GM23338 (cell line): Measurements from ENCODE around the gene GPALPP1. TPM values are rescaled to one million over a fixed set of nuclear protein-coding genes. Genes with fewer than 3 reads are reported as not detected.

Experiments
- ATAC-seq: fragments of 200-7000 bp; cut with Tn5 transposase; 3 replicates; pipeline ENCODE4 v1.9.1; 2020
- DNase-seq: peaks from one replicate; pipeline ENCODE4 v3.0.0-alpha.2; 2015; ENCODE audit warnings: low spot score
- H2AFZ ChIP-seq: fragments of 200-600 bp; sonication (generic); 2 replicates; pipeline ENCODE4 v1.8.0; 2016; ENCODE audit warnings: antibody characterized with exemption, mild to moderate bottlenecking, moderate library complexity
- H3F3A ChIP-seq: fragments of 200-600 bp; sonication (generic); replicated peaks from 2 replicates; pipeline ENCODE4 v1.8.0; 2017; ENCODE audit warnings: antibody characterized with exemption, mixed run types, low read depth
- H3K27ac ChIP-seq: fragments of 200-600 bp; sonication (generic); 2 replicates; pipeline ENCODE4 v1.6.1; 2016; ENCODE audit warnings: low read depth
- H3K27me3 ChIP-seq: fragments of 200-600 bp; sonication (generic); 2 replicates; pipeline ENCODE4 v1.8.0; 2016; ENCODE audit warnings: mild to moderate bottlenecking, mixed run types, moderate library complexity; ENCODE audit not compliant: insufficient read depth
- H3K36me3 ChIP-seq: fragments of 200-600 bp; sonication (generic); 2 replicates; pipeline ENCODE4 v1.8.0; 2016; ENCODE audit warnings: mild to moderate bottlenecking; ENCODE audit not compliant: insufficient read depth
- H3K4me1 ChIP-seq: fragments of 200-600 bp; sonication (generic); 2 replicates; pipeline ENCODE4 v1.8.0; 2016; ENCODE audit warnings: mild to moderate bottlenecking, moderate library complexity; ENCODE audit not compliant: insufficient read depth
- H3K4me2 ChIP-seq: fragments of 200-600 bp; sonication (generic); 2 replicates; pipeline ENCODE4 v1.7.1; 2017; ENCODE audit warnings: mixed run types
- H3K4me3 ChIP-seq: fragments of 200-600 bp; sonication (generic); 2 replicates; pipeline ENCODE4 v1.6.1; 2016; ENCODE audit warnings: mixed run types
- H3K79me2 ChIP-seq: fragments of 200-600 bp; sonication (generic); replicated peaks from 2 replicates; pipeline ENCODE4 v1.8.0; 2017; ENCODE audit warnings: mild to moderate bottlenecking; ENCODE audit not compliant: insufficient read depth
- H3K9me2 ChIP-seq: fragments of 200-600 bp; sonication (generic); 2 replicates; pipeline ENCODE4 v1.8.0; 2017; ENCODE audit not compliant: insufficient read depth
- H4K20me1 ChIP-seq: fragments of 200-600 bp; sonication (generic); replicated peaks from 2 replicates; pipeline ENCODE4 v1.8.0; 2017; ENCODE audit warnings: mild to moderate bottlenecking; ENCODE audit not compliant: insufficient read depth
- H3K27ac Mint-ChIP-seq: 2 replicates; pipeline ENCODE4 v1.8.0; 2020; ENCODE audit warnings: inconsistent platforms, mild to moderate bottlenecking, moderate library complexity, mixed read lengths
- H3K27me3 Mint-ChIP-seq: 3 replicates; pipeline ENCODE4 v1.8.0; 2022; ENCODE audit warnings: low read depth, mild to moderate bottlenecking, moderate library complexity, mixed read lengths, inconsistent platforms; ENCODE audit not compliant: insufficient read depth, poor library complexity
- H3K36me3 Mint-ChIP-seq: 3 replicates; pipeline ENCODE4 v1.8.0; 2021; ENCODE audit warnings: low read depth, mild to moderate bottlenecking, inconsistent platforms, moderate library complexity, mixed read lengths
- H3K4me1 Mint-ChIP-seq: 3 replicates; pipeline ENCODE4 v1.8.0; 2020; ENCODE audit warnings: mild to moderate bottlenecking, inconsistent platforms, mixed read lengths
- H3K4me3 Mint-ChIP-seq: 3 replicates; pipeline ENCODE4 v1.8.0; 2021; ENCODE audit warnings: moderate library complexity, mild to moderate bottlenecking, inconsistent platforms, mixed read lengths
- H3K9me3 Mint-ChIP-seq: 3 replicates; pipeline ENCODE4 v1.8.0; 2020; ENCODE audit warnings: moderate library complexity, mild to moderate bottlenecking, inconsistent platforms, mixed read lengths
- CREB1 ChIP-seq: fragments of 250-450 bp; sonication (Bioruptor Pico); IDR thresholded peaks from 2 replicates; pipeline ENCODE4 v1.5.0; 2020; ENCODE audit warnings: low read depth, mild to moderate bottlenecking, moderate library complexity
- EZH2phosphoT487 ChIP-seq: fragments of 200-600 bp; sonication (generic); IDR thresholded peaks from one replicate; pipeline ENCODE4 v1.8.1; 2018; ENCODE audit warnings: antibody characterized with exemption; ENCODE audit not compliant: unreplicated experiment
- JUNB ChIP-seq: IDR thresholded peaks from one replicate; pipeline ENCODE4 v1.6.1; 2016; ENCODE audit warnings: antibody characterized with exemption; ENCODE audit not compliant: unreplicated experiment
- NANOG ChIP-seq: IDR thresholded peaks from 2 replicates; pipeline ENCODE4 v1.6.1; 2016; ENCODE audit warnings: antibody characterized with exemption, borderline replicate concordance
- POLR2AphosphoS5 ChIP-seq: IDR thresholded peaks from 2 replicates; pipeline ENCODE4 v1.6.1; 2016; ENCODE audit warnings: antibody characterized with exemption, low read depth
- ZNF114 ChIP-seq: fragments of 250-450 bp; sonication (Bioruptor Pico); IDR thresholded peaks from 2 replicates; pipeline ENCODE4 v1.5.0; 2020; ENCODE audit warnings: mild to moderate bottlenecking, moderate library complexity
- ZNF331 ChIP-seq: fragments of 250-450 bp; sonication (Bioruptor Pico); IDR thresholded peaks from 2 replicates; pipeline ENCODE4 v1.5.0; 2020; ENCODE audit warnings: low read depth, mild to moderate bottlenecking, moderate library complexity
- polyA plus RNA-seq: library from polyadenylated mRNA; unstranded; fragments of >200 nt; fragmentation: Nextera tagmentation; extraction: Ambion mirVana; gene quantifications from 2 replicates; pipeline ENCODE4 v1.2.1, GENCODE V29; 2016
- total RNA-seq: library from RNA; depleted of rRNA; stranded (reverse); fragments of >200 nt; shearing (Covaris generic); gene quantifications from 2 replicates; pipeline ENCODE4 v1.2.3, GENCODE V29; 2014
- TF ChIP-seq, protein P1 (sequence below): IDR thresholded peaks from one replicate; pipeline ENCODE4 v1.6.1; 2018; ENCODE audit warnings: antibody characterized with exemption; ENCODE audit not compliant: unreplicated experiment
- TF ChIP-seq, protein P2 (sequence below): IDR thresholded peaks from 2 replicates; pipeline ENCODE4 v1.6.1; 2016; ENCODE audit warnings: antibody characterized with exemption
- TF ChIP-seq, protein P3 (sequence below), 2 experiments: fragments of 200-600 bp in 1 of 2; sonication (generic) in 1 of 2; conservative IDR thresholded peaks; 2 replicates each; pipeline versions ENCODE4 v1.5.1 to v1.6.1; 2016 to 2017; ENCODE audit warnings: antibody characterized with exemption in 2 of 2, low read depth in 2 of 2, mild to moderate bottlenecking in 2 of 2, moderate library complexity in 1 of 2

The GPALPP1 gene
- total and polyA plus RNA-seq, 2 experiments from 2014 or later: 31.3 to 35.8 TPM

DNA sequence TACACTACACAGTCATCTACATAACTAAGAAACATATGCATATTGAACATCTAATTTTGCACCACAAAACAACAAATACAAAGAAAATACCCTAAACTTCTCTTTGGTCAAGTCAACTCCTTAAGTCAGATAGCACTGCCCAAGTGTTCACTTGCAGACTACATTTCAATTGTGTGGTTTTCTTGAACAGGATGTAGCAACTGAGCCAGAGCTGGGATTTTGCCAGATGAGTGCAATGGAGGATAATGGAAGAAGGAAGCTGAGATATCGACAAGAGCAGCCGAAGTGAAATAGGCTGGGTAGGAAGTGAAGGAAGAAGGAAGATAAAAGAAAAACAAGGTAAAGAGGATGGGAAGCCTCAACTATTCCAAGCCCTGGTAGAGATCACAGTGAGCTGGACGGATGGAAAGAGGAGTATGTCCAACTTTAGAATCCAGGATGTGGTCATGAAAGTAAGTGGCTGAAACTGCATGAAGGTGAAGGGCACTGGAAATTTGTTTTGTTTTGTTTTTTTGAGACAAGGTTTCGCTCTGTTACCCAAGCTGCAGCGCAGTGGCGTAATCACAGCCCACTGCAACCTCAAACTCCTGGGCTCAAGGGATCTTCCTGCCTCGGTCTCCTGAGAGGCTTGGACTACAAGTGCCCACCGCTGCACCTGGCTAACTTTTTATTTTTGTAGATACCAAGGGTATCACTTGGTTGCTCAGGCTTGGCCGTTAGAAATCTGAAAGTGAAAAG is 15.1 kb upstream of the GPALPP1 start (continued):
- TF ChIP-seq, protein P1, sequence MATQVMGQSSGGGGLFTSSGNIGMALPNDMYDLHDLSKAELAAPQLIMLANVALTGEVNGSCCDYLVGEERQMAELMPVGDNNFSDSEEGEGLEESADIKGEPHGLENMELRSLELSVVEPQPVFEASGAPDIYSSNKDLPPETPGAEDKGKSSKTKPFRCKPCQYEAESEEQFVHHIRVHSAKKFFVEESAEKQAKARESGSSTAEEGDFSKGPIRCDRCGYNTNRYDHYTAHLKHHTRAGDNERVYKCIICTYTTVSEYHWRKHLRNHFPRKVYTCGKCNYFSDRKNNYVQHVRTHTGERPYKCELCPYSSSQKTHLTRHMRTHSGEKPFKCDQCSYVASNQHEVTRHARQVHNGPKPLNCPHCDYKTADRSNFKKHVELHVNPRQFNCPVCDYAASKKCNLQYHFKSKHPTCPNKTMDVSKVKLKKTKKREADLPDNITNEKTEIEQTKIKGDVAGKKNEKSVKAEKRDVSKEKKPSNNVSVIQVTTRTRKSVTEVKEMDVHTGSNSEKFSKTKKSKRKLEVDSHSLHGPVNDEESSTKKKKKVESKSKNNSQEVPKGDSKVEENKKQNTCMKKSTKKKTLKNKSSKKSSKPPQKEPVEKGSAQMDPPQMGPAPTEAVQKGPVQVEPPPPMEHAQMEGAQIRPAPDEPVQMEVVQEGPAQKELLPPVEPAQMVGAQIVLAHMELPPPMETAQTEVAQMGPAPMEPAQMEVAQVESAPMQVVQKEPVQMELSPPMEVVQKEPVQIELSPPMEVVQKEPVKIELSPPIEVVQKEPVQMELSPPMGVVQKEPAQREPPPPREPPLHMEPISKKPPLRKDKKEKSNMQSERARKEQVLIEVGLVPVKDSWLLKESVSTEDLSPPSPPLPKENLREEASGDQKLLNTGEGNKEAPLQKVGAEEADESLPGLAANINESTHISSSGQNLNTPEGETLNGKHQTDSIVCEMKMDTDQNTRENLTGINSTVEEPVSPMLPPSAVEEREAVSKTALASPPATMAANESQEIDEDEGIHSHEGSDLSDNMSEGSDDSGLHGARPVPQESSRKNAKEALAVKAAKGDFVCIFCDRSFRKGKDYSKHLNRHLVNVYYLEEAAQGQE: no peak

DNA sequence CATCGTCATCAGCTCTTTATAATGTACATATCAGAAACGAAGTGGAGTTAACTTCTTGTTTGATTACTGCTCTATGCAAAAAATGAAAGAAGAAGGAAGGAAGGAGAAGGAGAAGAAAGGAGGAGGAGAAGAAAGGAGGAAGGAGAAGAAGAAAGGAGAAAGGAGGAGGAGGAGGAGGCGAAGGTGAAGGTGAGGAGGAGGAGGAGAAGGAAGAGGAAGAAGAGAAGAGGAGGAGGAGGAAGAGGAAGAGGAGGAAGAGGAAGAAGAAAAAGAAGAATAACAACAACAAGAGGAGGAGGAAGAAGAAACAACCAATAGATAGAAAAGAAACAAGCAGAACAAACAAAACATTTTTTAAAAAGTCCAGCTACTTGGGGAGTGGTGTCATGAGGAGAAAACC is 13.1 kb upstream of the GPALPP1 start:
- Histone ChIP-seq H4K20me1 (peaks cover 12% of the 10 kb centered on the region), H3K4me3 (no peak overlapping the region), H3K79me2 (peaks cover 15% of the 10 kb centered on the region; the same call in 1 of the 2 replicates), H3K36me3 (peaks cover 31% of the 10 kb centered on the region), H3K9me2 (no peaks in the 10 kb centered on the region), H3K4me1 (0 out of 2 replicates have a peak, but pooled peaks cover 4% of the 10 kb centered on the region), H2AFZ (no peak overlapping the region), H3F3A (no peaks in the 10 kb centered on the region), H3K27me3 (no peaks in the 10 kb centered on the region), H3K27ac (no peak overlapping the region), H3K4me2 (no peak overlapping the region)
- ATAC-seq: no peak
- no peak for DNase-seq
- peaks cover 3% of the 10 kb centered on the region for H3K4me1 Mint-ChIP-seq
- no peak overlapping the region for H3K4me3 Mint-ChIP-seq
- peaks cover 36% of the 10 kb centered on the region; the same call in 2 of the 3 replicates for H3K36me3 Mint-ChIP-seq
- H3K9me3 Mint-ChIP-seq: no peaks in the 10 kb centered on the region
- no peak overlapping the region for H3K27ac Mint-ChIP-seq
- H3K27me3 Mint-ChIP-seq: no peaks in the 10 kb centered on the region
- TF ChIP-seq CREB1 (no peak), EZH2phosphoT487 (no peak), NANOG (no peak), ZNF331 (no peak), JUNB (no peak), ZNF114 (CRISPR knock-in tag) (no peak), POLR2AphosphoS5 (no peak)
- TF ChIP-seq, protein P1: no peak
- TF ChIP-seq, protein P2, sequence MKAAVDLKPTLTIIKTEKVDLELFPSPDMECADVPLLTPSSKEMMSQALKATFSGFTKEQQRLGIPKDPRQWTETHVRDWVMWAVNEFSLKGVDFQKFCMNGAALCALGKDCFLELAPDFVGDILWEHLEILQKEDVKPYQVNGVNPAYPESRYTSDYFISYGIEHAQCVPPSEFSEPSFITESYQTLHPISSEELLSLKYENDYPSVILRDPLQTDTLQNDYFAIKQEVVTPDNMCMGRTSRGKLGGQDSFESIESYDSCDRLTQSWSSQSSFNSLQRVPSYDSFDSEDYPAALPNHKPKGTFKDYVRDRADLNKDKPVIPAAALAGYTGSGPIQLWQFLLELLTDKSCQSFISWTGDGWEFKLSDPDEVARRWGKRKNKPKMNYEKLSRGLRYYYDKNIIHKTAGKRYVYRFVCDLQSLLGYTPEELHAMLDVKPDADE: no peak
- TF ChIP-seq, protein P3, sequence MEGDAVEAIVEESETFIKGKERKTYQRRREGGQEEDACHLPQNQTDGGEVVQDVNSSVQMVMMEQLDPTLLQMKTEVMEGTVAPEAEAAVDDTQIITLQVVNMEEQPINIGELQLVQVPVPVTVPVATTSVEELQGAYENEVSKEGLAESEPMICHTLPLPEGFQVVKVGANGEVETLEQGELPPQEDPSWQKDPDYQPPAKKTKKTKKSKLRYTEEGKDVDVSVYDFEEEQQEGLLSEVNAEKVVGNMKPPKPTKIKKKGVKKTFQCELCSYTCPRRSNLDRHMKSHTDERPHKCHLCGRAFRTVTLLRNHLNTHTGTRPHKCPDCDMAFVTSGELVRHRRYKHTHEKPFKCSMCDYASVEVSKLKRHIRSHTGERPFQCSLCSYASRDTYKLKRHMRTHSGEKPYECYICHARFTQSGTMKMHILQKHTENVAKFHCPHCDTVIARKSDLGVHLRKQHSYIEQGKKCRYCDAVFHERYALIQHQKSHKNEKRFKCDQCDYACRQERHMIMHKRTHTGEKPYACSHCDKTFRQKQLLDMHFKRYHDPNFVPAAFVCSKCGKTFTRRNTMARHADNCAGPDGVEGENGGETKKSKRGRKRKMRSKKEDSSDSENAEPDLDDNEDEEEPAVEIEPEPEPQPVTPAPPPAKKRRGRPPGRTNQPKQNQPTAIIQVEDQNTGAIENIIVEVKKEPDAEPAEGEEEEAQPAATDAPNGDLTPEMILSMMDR (conservative IDR thresholded peaks at IDR 0.05; ENCODE audit: low read depth in 2 of 2): no peak
